Kidney (tissue), 14 donors: ENCODE measurements around the gene ZFAND3. TPM values are rescaled to one million over a fixed set of nuclear protein-coding genes. Genes with fewer than 3 reads are reported as not detected.

Experiments
- DNase-seq, 5 donors: peaks; one replicate each; pipeline ENCODE4 v3.0.0-alpha.2; 2013 to 2020
- FAIRE-seq: peaks from 2 replicates; lab custom pipeline; 2012; peaks lifted over from hg19 to GRCh38; lab: Jason Lieb, UNC
- H3K27ac ChIP-seq, 2 donors: one replicate each; pipeline ENCODE4 v1.7.0; 2013; ENCODE audit warnings: low read depth in 2 of 2, low read length in 2 of 2, inconsistent platforms in 1 of 2
- H3K27me3 ChIP-seq: one replicate; pipeline ENCODE4 v1.7.1; 2013; ENCODE audit warnings: low read length, inconsistent platforms; ENCODE audit not compliant: control insufficient read depth, insufficient read depth
- H3K36me3 ChIP-seq, 3 donors: one replicate each; pipeline versions ENCODE4 v1.7.0 to v1.7.1; 2013; ENCODE audit warnings: low read length in 3 of 3, control low read depth in 1 of 3, inconsistent platforms in 1 of 3; ENCODE audit not compliant: insufficient read depth in 3 of 3, control insufficient read depth in 2 of 3
- H3K4me1 ChIP-seq, 3 donors: one replicate each; pipeline versions ENCODE4 v1.7.0 to v1.7.1; 2013; ENCODE audit warnings: low read length in 3 of 3, inconsistent platforms in 1 of 3, low read depth in 1 of 3; ENCODE audit not compliant: control insufficient read depth in 2 of 3, insufficient read depth in 2 of 3
- H3K4me3 ChIP-seq, 3 donors: one replicate each; pipeline versions ENCODE4 v1.7.0 to v1.8.1; 2013; ENCODE audit warnings: low read length in 3 of 3, control low read depth in 1 of 3, inconsistent platforms in 1 of 3
- H3K9ac ChIP-seq, 3 donors: one replicate each; pipeline versions ENCODE4 v1.7.0 to v1.7.1; 2013; ENCODE audit warnings: low read length in 3 of 3, control low read depth in 1 of 3, inconsistent platforms in 1 of 3
- H3K9me3 ChIP-seq, 3 donors: one replicate each; pipeline versions ENCODE4 v1.7.0 to v1.7.1; 2013; ENCODE audit warnings: low read length in 3 of 3, control low read depth in 1 of 3, inconsistent platforms in 1 of 3; ENCODE audit not compliant: control insufficient read depth in 2 of 3, insufficient read depth in 1 of 3
- CTCF ChIP-seq: IDR thresholded peaks from 3 replicates; pipeline ENCODE4 v1.5.1; 2012; ENCODE audit warnings: mild to moderate bottlenecking, moderate library complexity, borderline replicate concordance; ENCODE audit not compliant: insufficient read depth; ENCODE audit errors: extremely low read depth
- intact Hi-C: fragments of 100-400 bp; cut with DNase I; formaldehyde crosslinking; loops from one replicate; pipeline ENCODE4 v1.11.1; 2022
- polyA plus RNA-seq: library from polyadenylated mRNA; stranded (reverse); fragments of 350-450 nt; fragmentation: Illumina TruSeq; extraction: RNeasy Lipid Tissue Mini Kit (QIAGEN cat#74804); gene quantifications from one replicate; pipeline ENCODE4 v1.2.3, GENCODE V29; 2014; ENCODE audit warnings: low read depth, low replicate concordance; ENCODE audit not compliant: insufficient read depth
- total RNA-seq: library from RNA; stranded (reverse); fragmentation: NEBNext Ultra II Directional; extraction: Animal tissue kit (Norgen Biotek cat#: 25700); gene quantifications from one replicate; pipeline ENCODE4 v1.2.1, GENCODE V29; 2021
- donor health status: control.
- donor health status: control.
- donor health status: control.
- donor health status: control.
- donor health status: control.
- donor health status: DM: yes; HTN: yes; CAD: no.
- donor health status: Normal renal cell carcinoma (clear cell type).

Gene ZFAND3
- total and polyA plus RNA-seq, 2 donors from 2014 or later = 44.6 to 104 TPM

GRCh38 chr6:38020593-38020992 lies 201.1 kb downstream of the ZFAND3 start:
- H3K27me3 ChIP-seq = no peaks in the 10 kb centered on the region
- FAIRE-seq = no peak
- no peak overlapping the region for H3K9ac ChIP-seq
- no peak for DNase-seq
- intact Hi-C loops = no loop called here
- TF ChIP-seq CTCF = no peak
- H3K9me3 ChIP-seq = no peaks in the 10 kb centered on the region
- no peaks in the 10 kb centered on the region for H3K36me3 ChIP-seq
- no peak overlapping the region for H3K27ac ChIP-seq
- H3K4me1 ChIP-seq = peaks cover 0 to 13% (median 4%) of the 10 kb centered on the region in 3 donors
- H3K4me3 ChIP-seq = no peak overlapping the region

- no peaks in the 10 kb centered on the region for H3K36me3 ChIP-seq
- DNase-seq = no peak
- no peak overlapping the region for H3K9ac ChIP-seq
- no peak overlapping the region for H3K27ac ChIP-seq
- H3K9me3 ChIP-seq = no peaks in the 10 kb centered on the region
- intact Hi-C loops = no loop called here
- H3K4me1 ChIP-seq = peaks cover 0 to 13% (median 4%) of the 10 kb centered on the region in 3 donors
- no peak for TF ChIP-seq CTCF
- H3K4me3 ChIP-seq = no peak overlapping the region
- H3K27me3 ChIP-seq = no peaks in the 10 kb centered on the region
- FAIRE-seq = no peak
Measured at GRCh38 chr6:38021029-38021428, 201.5 kb downstream of the ZFAND3 start.

DNA sequence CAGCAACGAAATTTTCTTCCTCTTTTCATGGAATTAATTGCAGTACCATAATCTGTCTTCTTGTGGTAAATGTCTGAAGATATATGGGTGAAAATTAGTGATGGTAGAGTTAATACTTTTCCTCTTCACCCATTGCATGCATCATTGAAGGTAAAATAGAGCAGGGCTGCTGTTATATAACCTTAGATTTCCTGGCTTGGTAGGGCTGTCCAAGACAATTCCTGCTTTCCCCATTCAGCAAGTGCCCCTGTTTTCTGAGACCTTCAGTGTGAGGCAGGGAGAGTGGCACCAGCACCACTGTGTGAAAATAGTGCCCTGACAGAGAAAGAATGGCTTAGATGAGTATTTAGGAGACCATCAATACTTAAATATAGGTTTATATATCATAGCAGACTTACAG lies 202.0 kb downstream of the ZFAND3 start:
- H3K27ac ChIP-seq = no peak overlapping the region
- no peak for TF ChIP-seq CTCF
- FAIRE-seq (no peak), DNase-seq (no peak)
- H3K9me3 ChIP-seq = no peaks in the 10 kb centered on the region
- intact Hi-C loops = no loop called here
- H3K9ac ChIP-seq = no peak overlapping the region
- peaks cover 0 to 13% (median 4%) of the 10 kb centered on the region in 3 donors for H3K4me1 ChIP-seq
- H3K4me3 ChIP-seq = no peak overlapping the region
- H3K36me3 ChIP-seq = no peaks in the 10 kb centered on the region
- H3K27me3 ChIP-seq = no peaks in the 10 kb centered on the region

DNA sequence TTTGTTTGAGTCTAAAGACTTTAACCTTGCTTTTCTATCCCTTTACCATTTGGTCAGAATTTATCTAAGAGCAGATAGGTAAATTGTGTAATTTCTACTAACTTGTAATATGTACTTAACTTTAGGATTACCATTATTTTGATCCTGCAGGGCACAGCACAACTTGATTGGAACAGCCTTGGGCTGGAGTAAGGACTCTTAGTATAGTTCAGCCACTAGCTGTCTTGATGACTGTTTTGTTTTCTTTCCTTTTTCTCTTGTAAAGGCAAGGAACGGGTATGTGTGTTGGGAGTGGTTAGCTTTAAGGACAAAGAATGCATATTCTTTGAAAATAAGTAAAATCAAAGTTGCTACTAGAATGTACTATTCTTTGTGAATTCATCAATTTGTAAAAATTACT lies 203.2 kb downstream of the ZFAND3 start:
- peaks cover 0 to 15% (median 5%) of the 10 kb centered on the region in 3 donors for H3K4me1 ChIP-seq
- no peak overlapping the region for H3K4me3 ChIP-seq
- no peaks in the 10 kb centered on the region for H3K27me3 ChIP-seq
- no peaks in the 10 kb centered on the region for H3K36me3 ChIP-seq
- intact Hi-C loops = no loop called here
- no peak overlapping the region for H3K9ac ChIP-seq
- no peak for TF ChIP-seq CTCF
- H3K9me3 ChIP-seq = no peaks in the 10 kb centered on the region
- no peak overlapping the region for H3K27ac ChIP-seq
- FAIRE-seq (no peak), DNase-seq (no peak)
